Measurements from ENCODE around the gene SMIM44.

Gene SMIM44

GRCh38 chr19:3477951-3478350 lies 5.3 kb downstream of the SMIM44 start:
- Mint-ChIP-seq H3K9me3 (no peaks in the 10 kb centered on the region), H3K4me3 (peak overlapping the region in 1 of 2 donors; percentile 63), H3K4me1 (peaks cover 18% of the 10 kb centered on the region), H3K27ac (no peak overlapping the region), H3K27me3 (no peaks in the 10 kb centered on the region)
- no peak for DNase-seq
- no peak for ATAC-seq

GRCh38 chr19:3477506-3477905 lies 5.7 kb downstream of the SMIM44 start:
- H3K27me3 Mint-ChIP-seq, result no peaks in the 10 kb centered on the region
- H3K4me1 Mint-ChIP-seq, result peaks cover 18% of the 10 kb centered on the region
- no peaks in the 10 kb centered on the region for H3K9me3 Mint-ChIP-seq
- no peak for DNase-seq
- no peak overlapping the region for H3K27ac Mint-ChIP-seq
- no peak for ATAC-seq
- H3K4me3 Mint-ChIP-seq, result no peak overlapping the region

- Mint-ChIP-seq H3K27ac (no peak overlapping the region), H3K4me3 (no peak overlapping the region), H3K27me3 (no peaks in the 10 kb centered on the region), H3K9me3 (no peaks in the 10 kb centered on the region), H3K4me1 (peaks cover 18% of the 10 kb centered on the region)
- ATAC-seq (no peak), DNase-seq (no peak)
Observed at GRCh38 chr19:3476830-3477229, 6.4 kb downstream of the SMIM44 start.

GRCh38 chr19:3475449-3475848 lies 7.8 kb downstream of the SMIM44 start:
- H3K4me3 Mint-ChIP-seq, result no peak overlapping the region
- H3K27ac Mint-ChIP-seq, result no peak overlapping the region
- no peaks in the 10 kb centered on the region for H3K9me3 Mint-ChIP-seq
- DNase-seq (no peak), ATAC-seq (no peak)
- H3K27me3 Mint-ChIP-seq, result no peaks in the 10 kb centered on the region
- peaks cover 18% of the 10 kb centered on the region for H3K4me1 Mint-ChIP-seq

DNA sequence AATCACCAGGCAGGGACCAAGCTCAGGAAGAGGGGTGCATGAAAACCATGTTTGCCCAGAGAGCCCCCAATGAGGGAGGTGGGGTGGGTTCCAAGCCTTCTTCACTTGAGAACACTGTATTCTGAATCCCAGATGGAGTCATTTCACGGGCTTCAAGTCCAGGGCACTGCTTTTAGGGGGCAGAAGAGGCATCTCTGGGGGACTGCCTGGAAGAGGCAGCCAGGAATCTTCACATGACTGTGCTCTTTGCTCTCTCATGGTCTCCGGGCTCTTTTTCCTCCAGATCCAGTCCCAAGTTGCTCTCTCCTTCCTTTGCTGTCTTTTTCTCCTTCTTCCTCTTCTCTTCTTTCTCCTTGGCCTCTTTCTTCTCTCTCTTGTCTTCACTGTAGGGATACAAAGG lies 8.6 kb downstream of the SMIM44 start:
- no peak for DNase-seq
- Mint-ChIP-seq H3K4me3 (no peak overlapping the region), H3K27me3 (no peaks in the 10 kb centered on the region), H3K9me3 (no peaks in the 10 kb centered on the region), H3K4me1 (peaks cover 18% of the 10 kb centered on the region), H3K27ac (no peak overlapping the region)
- no peak for ATAC-seq

DNA sequence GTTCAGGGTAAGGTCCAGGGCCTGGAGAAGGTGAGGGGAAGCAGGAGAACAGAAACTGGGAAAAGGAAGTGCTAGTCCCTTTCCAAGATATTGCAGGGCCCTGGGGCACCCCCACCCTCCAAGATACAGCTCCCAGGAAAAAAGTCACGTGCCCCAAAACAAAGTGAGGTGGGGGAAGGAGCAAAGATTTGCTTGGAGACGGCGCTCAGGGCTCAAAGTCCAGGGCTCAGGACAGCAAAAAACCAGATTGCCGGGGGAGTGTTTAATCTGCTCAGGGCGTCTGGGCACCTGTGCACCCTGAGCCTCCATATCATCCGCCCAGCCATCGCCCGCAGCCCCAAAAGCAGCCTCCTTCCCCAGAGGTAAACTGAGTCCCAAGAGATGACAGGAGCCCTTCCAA lies 9.2 kb downstream of the SMIM44 start:
- no peaks in the 10 kb centered on the region for H3K9me3 Mint-ChIP-seq
- H3K4me1 Mint-ChIP-seq, result peaks cover 13% of the 10 kb centered on the region
- ATAC-seq, result no peak
- DNase-seq, result no peak
- H3K27me3 Mint-ChIP-seq, result no peaks in the 10 kb centered on the region
- H3K27ac Mint-ChIP-seq, result no peak overlapping the region
- H3K4me3 Mint-ChIP-seq, result no peak overlapping the region

GRCh38 chr19:3471954-3472655 lies 11.1 kb downstream of the SMIM44 start:
- DNase-seq (peak; percentile 44 to 48), ATAC-seq (peak; percentile 44)
- no peaks in the 10 kb centered on the region for H3K27me3 Mint-ChIP-seq
- H3K4me3 Mint-ChIP-seq, result no peak overlapping the region
- no peaks in the 10 kb centered on the region for H3K4me1 Mint-ChIP-seq
- peaks cover 0 to 14% of the 10 kb centered on the region in 2 donors for H3K9me3 Mint-ChIP-seq
- H3K27ac Mint-ChIP-seq, result no peak overlapping the region

DNA sequence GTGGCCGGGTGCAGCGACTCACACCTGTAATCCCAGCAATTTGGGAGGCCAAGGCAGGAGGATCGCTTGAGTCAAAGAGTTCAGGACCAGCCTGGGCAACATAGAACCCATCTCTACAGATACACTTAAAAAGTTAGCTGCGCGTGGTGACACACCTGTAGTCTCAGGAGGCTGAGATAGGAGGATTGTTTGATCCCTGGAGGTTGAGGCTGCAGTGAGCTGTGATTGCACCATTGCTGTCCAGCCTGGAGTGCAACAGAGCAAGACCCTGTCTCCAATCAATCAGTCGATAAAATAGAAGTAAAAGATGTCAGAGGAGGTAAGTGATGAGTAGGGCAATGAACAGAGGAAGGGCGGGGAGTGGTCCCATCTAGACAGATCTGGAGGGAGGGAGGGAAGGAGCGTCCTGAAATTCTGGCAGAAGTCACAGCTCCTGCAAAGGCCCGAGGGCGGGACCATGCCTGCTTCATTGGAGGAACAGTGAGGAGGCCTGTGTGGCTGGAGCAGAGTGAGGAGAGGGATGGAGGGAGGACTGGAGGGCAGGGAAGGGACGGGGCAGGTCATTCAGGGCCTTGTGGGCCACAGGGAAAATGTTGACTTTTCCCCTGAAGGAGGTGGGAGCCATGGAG lies 12.6 kb downstream of the SMIM44 start:
- Mint-ChIP-seq H3K4me1 (no peaks in the 10 kb centered on the region), H3K27me3 (no peaks in the 10 kb centered on the region), H3K4me3 (no peak overlapping the region), H3K27ac (no peak overlapping the region), H3K9me3 (peaks cover 0 to 14% of the 10 kb centered on the region in 2 donors)
- ATAC-seq (no peak), DNase-seq (no peak)

GRCh38 chr19:3469638-3470499 lies 13.4 kb downstream of the SMIM44 start:
- Mint-ChIP-seq H3K4me3 (no peak overlapping the region), H3K4me1 (no peaks in the 10 kb centered on the region), H3K9me3 (peaks cover 0 to 14% of the 10 kb centered on the region in 2 donors), H3K27me3 (no peaks in the 10 kb centered on the region), H3K27ac (peak overlapping the region in 1 of 2 donors; percentile 3)
- no peak for DNase-seq
- ATAC-seq, result no peak

- H3K4me1 Mint-ChIP-seq, result no peaks in the 10 kb centered on the region
Observed at GRCh38 chr19:3468211-3468610, 15.0 kb downstream of the SMIM44 start.

DNA sequence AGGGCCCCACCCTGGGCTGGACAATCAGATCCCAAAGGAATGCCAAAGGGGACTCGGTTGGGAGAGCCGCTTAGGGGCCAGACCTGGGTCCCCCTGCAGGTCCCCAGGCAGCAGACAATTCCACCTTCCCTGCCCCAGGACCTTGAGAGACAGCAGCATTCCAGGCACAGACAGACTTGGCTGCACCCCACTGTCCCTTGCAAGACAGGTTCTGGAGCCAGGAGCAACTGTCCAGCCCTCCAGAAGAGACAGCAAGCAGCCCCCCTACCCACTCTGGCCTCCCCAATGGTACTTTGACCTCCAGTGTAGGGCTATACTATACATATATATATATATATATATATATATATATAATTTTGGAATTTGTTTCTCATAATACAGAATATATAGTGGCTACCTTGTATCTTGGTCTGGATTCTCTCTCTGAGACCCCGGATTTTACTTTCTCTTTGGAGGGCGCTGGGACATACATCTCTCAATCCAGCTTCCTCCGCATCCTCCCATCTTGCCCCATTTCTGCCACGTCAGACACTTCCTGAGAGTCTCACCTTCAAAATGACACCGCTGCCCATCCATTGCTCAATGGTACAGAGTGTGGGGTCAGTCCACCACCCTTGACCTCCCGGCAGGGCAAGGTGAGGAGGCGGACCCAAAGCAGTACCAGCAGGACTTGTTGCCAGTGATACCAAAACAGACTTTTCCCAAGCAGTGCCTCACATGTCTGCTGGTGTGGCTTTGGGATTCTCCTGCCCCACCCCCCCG lies 15.6 kb downstream of the SMIM44 start:
- DNase-seq, result no peak
- no peaks in the 10 kb centered on the region for H3K4me1 Mint-ChIP-seq
- no peaks in the 10 kb centered on the region for H3K27me3 Mint-ChIP-seq
- no peak for ATAC-seq
- no peak overlapping the region for H3K27ac Mint-ChIP-seq
- no peak overlapping the region for H3K4me3 Mint-ChIP-seq
- H3K9me3 Mint-ChIP-seq, result peaks cover 0 to 14% of the 10 kb centered on the region in 2 donors

More at GRCh38 chr19:3468211-3468610, 15.0 kb downstream of the SMIM44 start:
- no peak for ATAC-seq
- H3K9me3 Mint-ChIP-seq, result peaks cover 0 to 14% of the 10 kb centered on the region in 2 donors
- no peaks in the 10 kb centered on the region for H3K27me3 Mint-ChIP-seq
- H3K27ac Mint-ChIP-seq, result no peak overlapping the region
- no peak overlapping the region for H3K4me3 Mint-ChIP-seq
- no peak for DNase-seq

- ATAC-seq (no peak), DNase-seq (no peak)
- H3K4me3 Mint-ChIP-seq, result no peak overlapping the region
- no peaks in the 10 kb centered on the region for H3K4me1 Mint-ChIP-seq
- peaks cover 0 to 14% of the 10 kb centered on the region in 2 donors for H3K9me3 Mint-ChIP-seq
- H3K27ac Mint-ChIP-seq, result no peak overlapping the region
- H3K27me3 Mint-ChIP-seq, result no peaks in the 10 kb centered on the region
Observed at GRCh38 chr19:3466635-3467034, 16.6 kb downstream of the SMIM44 start.

DNA sequence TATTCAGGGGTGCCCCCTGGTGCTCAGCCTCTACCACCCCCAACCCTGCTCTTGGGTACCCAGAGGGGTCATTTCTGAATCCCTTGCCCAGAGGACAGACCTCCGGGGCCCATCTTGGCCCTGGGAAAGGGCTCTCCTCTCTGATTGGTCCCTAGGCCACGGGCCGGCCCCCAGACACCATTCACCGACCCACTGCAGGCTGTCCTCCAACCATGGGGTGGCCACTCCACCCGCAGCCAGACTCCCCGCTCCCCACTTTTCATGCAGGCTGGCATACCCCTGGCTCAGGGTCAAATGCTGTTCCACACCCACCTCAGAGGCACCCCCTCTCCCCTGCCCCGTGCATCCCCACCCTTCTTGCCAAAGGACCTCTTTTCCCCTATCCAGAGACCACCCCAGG lies 17.7 kb downstream of the SMIM44 start:
- Mint-ChIP-seq H3K27me3 (no peaks in the 10 kb centered on the region), H3K9me3 (peaks cover 0 to 14% of the 10 kb centered on the region in 2 donors), H3K4me1 (no peaks in the 10 kb centered on the region), H3K27ac (peak overlapping the region in 1 of 2 donors; percentile 8), H3K4me3 (no peak overlapping the region)
- DNase-seq, result no peak
- ATAC-seq, result no peak

- Mint-ChIP-seq H3K4me3 (no peak overlapping the region), H3K9me3 (peaks cover 0 to 14% of the 10 kb centered on the region in 2 donors), H3K27me3 (no peaks in the 10 kb centered on the region), H3K4me1 (no peaks in the 10 kb centered on the region), H3K27ac (peak overlapping the region in 1 of 2 donors; percentile 71)
- DNase-seq (no peak), ATAC-seq (no peak)
Observed at GRCh38 chr19:3464587-3465235, 18.5 kb downstream of the SMIM44 start.
